HepG2 (cell line): Measurements from ENCODE around the gene DNAJC1. TPM values are rescaled to one million over a fixed set of nuclear protein-coding genes. Genes with fewer than 3 reads are reported as not detected.

Source experiments
- ATAC-seq: fragments of 200-7000 bp; cut with Tn5 transposase; 3 replicates; pipeline ENCODE4 v1.9.1; 2020; ENCODE audit warnings: mild to moderate bottlenecking, moderate library complexity
- BruUV-seq: library from RNA; stranded (reverse); fragments of 400-500 nt; replicated peaks from 2 replicates; lab custom pipeline; 2021; lab: Mats Ljungman, UMichigan
- CTCF ChIA-PET: fragments of 300-600 bp; formaldehyde crosslinking; extraction: SDS; loops from one replicate; lab custom pipeline; 2021; ENCODE audit warnings: low total read pairs, inconsistent platforms, low intra/inter-chr PET ratio; lab: Yijun Ruan, JAX
- POLR2A ChIA-PET: fragments of 350-600 bp; sonication (Branson Sonifier 250); formaldehyde crosslinking; loops from one replicate; lab custom pipeline; 2020; ENCODE audit warnings: antibody characterized with exemption, inconsistent platforms; lab: Yijun Ruan, JAX
- DNase-seq: peaks from one replicate; pipeline ENCODE4 v3.0.0-alpha.2; 2015; ENCODE audit warnings: low spot score
- FAIRE-seq: peaks from 3 replicates; lab custom pipeline; 2011; peaks lifted over from hg19 to GRCh38; lab: Jason Lieb, UNC
- H2AFZ ChIP-seq: one replicate; pipeline ENCODE4 v1.6.1; 2011; ENCODE audit warnings: low read length, inconsistent platforms
- H3K27ac ChIP-seq: fragments of 300-600 bp; 3 replicates; pipeline ENCODE4 v1.8.0; 2011; ENCODE audit warnings: mixed run types, mild to moderate bottlenecking, mixed read lengths, low read length, inconsistent platforms; ENCODE audit not compliant: insufficient read depth; ENCODE audit errors: extremely low read length
- H3K27me3 ChIP-seq, 2 experiments: fragments of 200-600 bp in 1 of 2; 2 replicates in 1 of 2; 3 replicates in 1 of 2; pipeline versions ENCODE4 v1.6.0 to v1.8.0; 2011; ENCODE audit warnings: low read length in 2 of 2, mild to moderate bottlenecking in 2 of 2, moderate library complexity in 2 of 2, inconsistent platforms in 1 of 2; ENCODE audit not compliant: insufficient read depth in 2 of 2, control insufficient read depth in 1 of 2
- H3K36me3 ChIP-seq, 2 experiments: fragments of 200-600 bp in 1 of 2; replicated peaks in 1 of 2; 2 replicates in 1 of 2; 3 replicates in 1 of 2; pipeline versions ENCODE4 v1.5.1 to v1.8.0; 2011; ENCODE audit warnings: low read length in 2 of 2, inconsistent platforms in 1 of 2; ENCODE audit not compliant: insufficient read depth in 2 of 2, control insufficient read depth in 1 of 2
- H3K4me1 ChIP-seq: 2 replicates; pipeline ENCODE4 v1.5.1; 2012; ENCODE audit warnings: low read length, inconsistent platforms; ENCODE audit not compliant: insufficient read depth
- H3K4me2 ChIP-seq: 2 replicates; pipeline ENCODE4 v1.6.0; 2011; ENCODE audit warnings: low read depth, low read length, inconsistent platforms
- H3K4me3 ChIP-seq, 3 experiments: fragments of 200-600 bp in 1 of 3; sonication (generic), shearing (Covaris generic) in 1 of 3; replicated peaks in 1 of 3; 2 replicates each; pipeline ENCODE4 v1.5.1; 2011 to 2016; ENCODE audit warnings: low read length in 3 of 3, inconsistent platforms in 2 of 3, low read depth in 2 of 3, mild to moderate bottlenecking in 2 of 3, control low read depth in 1 of 3, mixed read lengths in 1 of 3; ENCODE audit not compliant: insufficient read depth in 1 of 3
- H3K79me2 ChIP-seq: one replicate; pipeline ENCODE4 v1.6.1; 2011; ENCODE audit warnings: low read length, inconsistent platforms; ENCODE audit not compliant: insufficient read depth
- H3K9ac ChIP-seq: 2 replicates; pipeline ENCODE4 v1.6.0; 2011; ENCODE audit warnings: mild to moderate bottlenecking, low read depth, low read length, inconsistent platforms; ENCODE audit not compliant: insufficient read depth
- H3K9me3 ChIP-seq: 2 replicates; pipeline ENCODE4 v1.5.1; 2012; ENCODE audit warnings: mild to moderate bottlenecking, low read length
- H4K20me1 ChIP-seq: 2 replicates; pipeline ENCODE4 v1.6.0; 2011; ENCODE audit warnings: inconsistent platforms, mild to moderate bottlenecking, low read length, moderate library complexity; ENCODE audit not compliant: insufficient read depth
- ARID5B ChIP-seq: IDR thresholded peaks from 2 replicates; pipeline ENCODE4 v1.4.0; 2020; ENCODE audit warnings: mild to moderate bottlenecking, missing genetic modification reagents
- CSRNP1 ChIP-seq: sonication (generic); formaldehyde crosslinking; IDR thresholded peaks from 2 replicates; pipeline ENCODE4 v1.8.1; 2023; ENCODE audit warnings: mild to moderate bottlenecking, missing genetic modification reagents
- ETV5 ChIP-seq: IDR thresholded peaks from 2 replicates; pipeline ENCODE4 v1.6.1; 2018; ENCODE audit warnings: missing biosample characterization, missing genetic modification reagents, inconsistent platforms, borderline replicate concordance
- GMEB2 ChIP-seq: IDR thresholded peaks from 2 replicates; pipeline ENCODE4 v1.6.1; 2016; ENCODE audit warnings: missing biosample characterization, missing genetic modification reagents, low read depth
- KDM6A ChIP-seq: IDR thresholded peaks from 2 replicates; pipeline ENCODE4 v1.6.1; 2016; ENCODE audit warnings: low read depth
- THRA ChIP-seq: sonication (generic); formaldehyde crosslinking; IDR thresholded peaks from 2 replicates; pipeline ENCODE4 v1.4.0; 2020; ENCODE audit warnings: missing genetic modification reagents, borderline replicate concordance
- ZBTB2 ChIP-seq: sonication (generic); formaldehyde crosslinking; IDR thresholded peaks from 2 replicates; pipeline ENCODE4 v1.8.0; 2022; ENCODE audit warnings: low read depth, missing genetic modification reagents
- ZFP91 ChIP-seq: sonication (generic); formaldehyde crosslinking; IDR thresholded peaks from 2 replicates; pipeline ENCODE4 v1.9.0; 2022; ENCODE audit warnings: missing genetic modification reagents, mild to moderate bottlenecking, borderline replicate concordance
- ZNF101 ChIP-seq: sonication (generic); formaldehyde crosslinking; IDR thresholded peaks from 2 replicates; pipeline ENCODE4 v1.4.0; 2020; ENCODE audit warnings: mild to moderate bottlenecking, low read depth, missing genetic modification reagents, borderline replicate concordance
- WGBS: methylation state at CpG from one replicate; pipeline ENCODE4 v1.1.6; 2017; ENCODE audit warnings: low lambda C conversion rate; 5-methylcytosine and 5-hydroxymethylcytosine counted together
- in situ Hi-C: cut with HindIII; loops from 2 replicates; pipeline ENCODE4 v1.10.0; 2017; ENCODE audit warnings: low pct_unique_long_range_greater_than_20kb; ENCODE audit not compliant: extremely low pct_ligation_motif_present
- intact Hi-C: fragments of 100-400 bp; cut with micrococcal nuclease; formaldehyde crosslinking; loops from one replicate; pipeline ENCODE4 v1.10.0; 2022; ENCODE audit not compliant: unreplicated experiment
- polyA plus RNA-seq, 8 experiments: library from polyadenylated mRNA; depleted of rRNA in 3 of 8; stranded (reverse) in 7 of 8; unstranded in 1 of 8; fragments of >200 nt; fragmentation: Illumina TruSeq in 4 of 8; extraction: Trizol in 4 of 8; gene quantifications; 2 replicates each; pipeline versions ENCODE4 v1.2.1 to v1.2.3, GENCODE V29; 2011 to 2016; ENCODE audit warnings: low read depth in 4 of 8, missing spikeins in 1 of 8, mixed read lengths in 1 of 8; ENCODE audit not compliant: insufficient read depth in 1 of 8
- total RNA-seq, 5 experiments: library from RNA; depleted of rRNA; stranded (reverse); fragments of >200 nt; fragmentation: Illumina TruSeq; extraction: Trizol; gene quantifications; 2 replicates each; pipeline ENCODE4 v1.2.3, GENCODE V29; 2016; ENCODE audit warnings: low read depth in 1 of 5

The DNAJC1 gene
- total and polyA plus RNA-seq, 2 of the 13 experiments (the other 11 are each of a cell fraction or from before 2014, with no cell fraction given), result 9.9 to 16.6 TPM

GRCh38 chr10:21753497-21754270 lies 249.8 kb downstream of the DNAJC1 start:
- H3K27ac ChIP-seq, result peak overlapping the region; percentile 40
- no TSS peak for BruUV-seq
- 70% methylated on average over 14 of the region's 18 CpGs for WGBS
- FAIRE-seq, result no peak
- no peaks in the 10 kb centered on the region for H3K9me3 ChIP-seq
- in situ Hi-C loops (no loop called here), intact Hi-C loops (no loop called here)
- peak overlapping the region; percentile 66 for H3K4me2 ChIP-seq
- H3K9ac ChIP-seq, result no peak overlapping the region
- no peak for DNase-seq
- peak overlapping the region in 1 of 3 experiments; percentile 49; a peak in 1 of 6 replicates for H3K4me3 ChIP-seq
- ATAC-seq, result peak; percentile 27
- no peaks in the 10 kb centered on the region for H4K20me1 ChIP-seq
- H3K79me2 ChIP-seq, result no peaks in the 10 kb centered on the region
- ChIA-PET CTCF (no interaction called here), POLR2A (interaction anchor here (1.0 kb wide), 1 partner anchor 258 kb away, joined by 6 read pairs; no protein-coding TSS in a partner anchor)
- H3K27me3 ChIP-seq, result no peaks in the 10 kb centered on the region
- H2AFZ ChIP-seq, result no peak overlapping the region
- H3K4me1 ChIP-seq, result peaks cover 18% of the 10 kb centered on the region
- H3K36me3 ChIP-seq, result no peaks in the 10 kb centered on the region
- no peak for TF ChIP-seq ZNF101 (CRISPR knock-in tag)
- TF ChIP-seq GMEB2 (CRISPR knock-in tag), result no peak
- TF ChIP-seq ETV5 (CRISPR knock-in tag), result no peak
- TF ChIP-seq KDM6A (CRISPR knock-in tag), result no peak
- 0 out of 2 replicates have a peak, but pooled peaks have one; percentile 2 for TF ChIP-seq CSRNP1 (CRISPR knock-in tag)
- no peak for TF ChIP-seq THRA (CRISPR knock-in tag)
- no peak for TF ChIP-seq ZBTB2 (CRISPR knock-in tag)
- TF ChIP-seq ARID5B (CRISPR knock-in tag), result no peak
- TF ChIP-seq ZFP91 (CRISPR knock-in tag), result 0 out of 2 replicates have a peak, but pooled peaks have one; percentile 4
